H54 (cell line): ENCODE data around the gene MYO15B.
A peak's percentile ranks its signal among the peaks of the same experiment; 100 is the strongest.

ENCODE experiments used
- DNase-seq: peaks from one replicate; pipeline ENCODE4 v3.0.0; 2011; ENCODE audit warnings: low spot score, mixed read lengths; ENCODE audit not compliant: insufficient read length
- FAIRE-seq: peaks from 3 replicates; lab custom pipeline; 2011; peaks lifted over from hg19 to GRCh38; lab: Jason Lieb, UNC
- POLR2A ChIP-seq: IDR thresholded peaks from 2 replicates; pipeline ENCODE4 v1.6.1; 2011; ENCODE audit warnings: low read depth, mild to moderate bottlenecking, low read length

The MYO15B gene

DNA sequence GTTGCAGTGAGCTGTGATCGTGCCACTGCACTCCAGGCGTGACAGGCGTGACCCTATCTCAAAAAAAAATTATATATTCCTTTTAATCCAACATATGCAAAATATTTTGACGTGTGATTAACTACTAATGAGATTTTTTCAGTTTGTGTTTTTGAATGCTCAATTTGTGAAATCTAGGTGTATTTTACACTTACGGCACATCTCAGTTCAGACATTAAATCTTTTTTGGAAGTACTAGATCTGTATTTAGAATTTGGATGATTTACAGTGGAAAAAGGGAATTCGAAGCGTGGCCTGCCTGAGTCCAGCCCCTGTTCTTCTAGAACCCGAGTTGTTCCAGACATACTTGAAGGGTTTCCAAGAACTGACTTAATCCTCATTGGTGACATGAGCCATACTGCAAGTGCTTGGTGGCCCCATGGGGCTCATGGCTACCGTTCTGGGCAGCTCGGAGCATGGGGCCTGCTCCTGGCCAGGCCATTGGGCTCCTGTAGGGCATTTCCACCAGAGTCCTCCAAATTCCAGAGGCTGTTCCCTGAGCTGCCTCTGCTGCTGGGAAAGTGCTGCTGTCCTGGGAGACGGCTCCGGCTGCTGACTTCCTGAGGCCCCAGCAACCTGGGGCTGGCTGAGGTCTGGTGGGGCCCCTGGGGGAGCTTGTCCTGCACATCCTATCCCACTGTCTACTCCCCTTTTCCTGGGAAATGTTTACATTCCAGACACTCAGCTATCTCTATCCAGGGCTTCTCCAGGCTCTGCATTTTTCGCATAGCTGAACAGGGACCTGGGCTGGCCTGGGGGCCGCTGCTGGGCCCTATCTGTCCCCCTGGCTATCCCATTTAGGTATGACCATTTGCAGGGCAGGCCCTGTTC is 34.9 kb upstream of the MYO15B start:
- FAIRE-seq, result no peak
- TF ChIP-seq POLR2A, result no peak
- no peak for DNase-seq

DNA sequence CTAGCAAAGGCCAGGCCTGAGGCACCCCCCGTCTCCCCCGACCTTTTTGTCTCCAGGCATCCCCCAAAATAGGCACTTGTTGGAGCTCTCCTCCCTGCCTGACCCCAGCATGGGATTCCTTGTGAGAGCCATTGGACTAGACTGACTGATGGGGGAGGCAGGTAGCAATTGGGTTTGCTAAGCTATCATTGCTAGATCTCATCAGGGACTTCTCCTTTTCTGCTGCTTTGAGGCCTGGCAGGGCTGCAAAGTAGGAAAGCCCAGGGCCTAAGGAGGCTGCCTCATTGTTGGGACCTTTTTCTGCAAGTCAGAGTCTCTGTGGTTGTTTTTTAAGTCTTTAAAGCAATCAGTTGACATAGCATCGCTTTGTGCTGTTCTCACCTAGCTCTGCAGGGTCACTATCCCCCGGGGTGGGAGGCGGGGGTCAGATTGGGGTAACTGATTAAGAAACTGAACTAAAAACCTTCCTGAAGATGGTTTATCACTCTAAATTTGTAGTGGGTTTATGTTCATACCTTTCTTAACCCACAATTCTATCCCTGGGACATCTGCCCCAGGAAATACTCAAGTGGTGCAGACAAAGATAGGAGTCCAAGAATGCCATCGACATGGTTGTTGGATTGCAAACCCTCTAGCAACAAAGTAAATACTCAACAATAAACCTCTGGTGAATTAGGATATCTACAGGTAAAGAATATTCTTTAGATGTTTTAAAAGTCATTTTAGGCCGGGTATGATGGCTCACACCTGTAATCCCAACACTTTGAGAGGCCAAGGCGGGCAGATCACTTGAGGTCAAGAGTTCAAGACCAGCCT is 34.1 kb upstream of the MYO15B start:
- no peak for TF ChIP-seq POLR2A
- FAIRE-seq (no peak), DNase-seq (no peak)

GRCh38 chr17:75555679-75556153 is 31.9 kb upstream of the MYO15B start:
- FAIRE-seq (no peak), DNase-seq (no peak)
- no peak for TF ChIP-seq POLR2A

- FAIRE-seq (no peak), DNase-seq (peak; percentile 89)
- TF ChIP-seq POLR2A, result no peak
Measured at GRCh38 chr17:75557075-75557851, 30.3 kb upstream of the MYO15B start.

GRCh38 chr17:75557852-75558665 is 29.5 kb upstream of the MYO15B start:
- TF ChIP-seq POLR2A, result no peak
- FAIRE-seq, result no peak
- DNase-seq, result no peak

GRCh38 chr17:75558666-75559530 is 28.7 kb upstream of the MYO15B start:
- no peak for TF ChIP-seq POLR2A
- FAIRE-seq (no peak), DNase-seq (no peak)

DNA sequence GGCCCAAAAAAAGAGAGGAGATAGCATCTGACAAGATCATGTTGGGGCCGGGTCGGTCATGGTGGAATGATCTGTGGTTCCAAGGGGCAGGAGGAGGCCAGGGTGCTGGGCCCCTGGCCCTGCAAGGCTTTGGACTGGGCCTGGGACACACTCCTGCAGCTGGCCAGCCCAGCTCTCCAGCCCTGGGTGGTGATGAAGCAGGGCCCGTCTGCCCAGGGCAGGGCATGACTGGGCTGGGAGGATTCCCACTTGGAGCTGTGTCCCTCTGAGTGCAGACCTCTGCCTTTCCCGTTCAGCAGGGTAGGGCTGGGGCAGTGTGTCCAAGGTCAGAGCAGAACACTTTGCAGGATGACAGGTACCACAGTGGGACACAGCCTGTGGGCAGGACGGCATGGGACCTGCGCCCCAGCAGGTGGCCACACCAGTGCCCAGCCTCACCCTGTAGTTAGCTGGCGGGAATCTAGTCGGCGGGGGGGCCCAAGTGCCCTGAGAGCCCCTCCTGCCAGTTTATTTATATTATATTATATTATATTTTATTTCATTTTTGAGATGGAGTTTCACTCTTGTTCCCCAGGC is 27.6 kb upstream of the MYO15B start:
- DNase-seq, result no peak
- no peak for FAIRE-seq
- no peak for TF ChIP-seq POLR2A

GRCh38 chr17:75561927-75562603 is 25.5 kb upstream of the MYO15B start:
- DNase-seq, result no peak
- no peak for FAIRE-seq
- no peak for TF ChIP-seq POLR2A

DNA sequence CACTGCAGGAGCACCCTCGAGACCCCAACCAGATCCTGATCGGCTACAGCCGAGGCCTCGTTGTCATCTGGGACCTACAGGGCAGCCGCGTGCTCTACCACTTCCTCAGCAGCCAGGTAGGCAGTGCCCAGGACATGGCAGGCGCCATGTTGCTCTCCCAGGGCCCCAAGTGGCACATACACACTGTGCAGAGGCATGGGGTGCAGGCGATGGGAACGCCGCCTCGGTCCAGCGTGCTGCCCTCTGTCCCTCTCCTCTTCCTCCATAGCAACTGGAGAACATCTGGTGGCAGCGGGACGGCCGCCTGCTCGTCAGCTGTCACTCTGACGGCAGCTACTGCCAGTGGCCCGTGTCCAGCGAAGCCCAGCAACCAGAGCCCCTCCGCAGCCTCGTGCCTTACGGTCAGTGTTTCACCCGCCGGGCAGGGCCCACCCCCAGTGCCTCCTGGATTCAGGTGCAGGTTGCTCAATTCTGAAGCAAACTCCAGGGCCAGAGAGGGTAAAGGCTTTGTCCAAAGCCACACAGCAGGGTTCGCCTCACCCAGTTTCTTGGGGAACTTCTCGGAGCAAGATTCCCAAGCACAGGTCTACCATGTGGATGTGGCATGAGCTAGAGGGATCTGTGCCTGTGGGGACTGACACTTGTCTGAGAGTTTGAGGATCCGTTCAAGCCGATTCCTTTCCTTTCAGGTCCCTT is 24.4 kb upstream of the MYO15B start:
- FAIRE-seq (no peak), DNase-seq (no peak)
- no peak for TF ChIP-seq POLR2A

DNA sequence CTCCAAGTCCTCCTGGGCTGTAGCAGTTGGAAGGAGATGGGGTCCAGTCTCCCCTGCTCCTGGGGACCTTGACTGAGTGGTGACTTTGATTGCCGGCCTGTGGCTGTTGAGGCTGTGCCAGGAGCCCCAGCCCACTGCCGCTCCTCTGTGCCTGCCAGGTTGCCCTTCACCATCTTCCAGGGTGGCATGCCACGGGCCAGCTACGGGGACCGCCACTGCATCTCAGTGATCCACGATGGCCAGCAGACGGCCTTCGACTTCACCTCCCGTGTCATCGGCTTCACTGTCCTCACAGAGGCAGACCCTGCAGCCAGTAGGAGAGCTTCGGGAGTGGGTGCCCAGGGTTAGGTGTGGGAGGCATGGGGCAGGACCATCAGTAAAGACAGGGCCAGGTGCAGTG is 23.4 kb upstream of the MYO15B start:
- FAIRE-seq, result no peak
- TF ChIP-seq POLR2A, result no peak

GRCh38 chr17:75565066-75565465 is 22.5 kb upstream of the MYO15B start:
- DNase-seq (peak; percentile 98), FAIRE-seq (peak; percentile 33)
- TF ChIP-seq POLR2A, result no peak

More for the DNA sequence above, 23.4 kb upstream of the MYO15B start:
- DNase-seq, result no peak
